HS-27A (cell line): ENCODE data around the gene SLC29A3.

Experiments used
- DNase-seq: peaks from one replicate; pipeline ENCODE4 v3.0.0-alpha.2; 2012; ENCODE audit warnings: low read depth, missing footprints

The SLC29A3 gene

GRCh38 chr10:71392791-71393781 is 74.0 kb downstream of the SLC29A3 start:
- no peak for DNase-seq

- no peak for DNase-seq
These were observed 74.9 kb downstream of the SLC29A3 start for GRCh38 chr10:71393841-71394475.

DNA sequence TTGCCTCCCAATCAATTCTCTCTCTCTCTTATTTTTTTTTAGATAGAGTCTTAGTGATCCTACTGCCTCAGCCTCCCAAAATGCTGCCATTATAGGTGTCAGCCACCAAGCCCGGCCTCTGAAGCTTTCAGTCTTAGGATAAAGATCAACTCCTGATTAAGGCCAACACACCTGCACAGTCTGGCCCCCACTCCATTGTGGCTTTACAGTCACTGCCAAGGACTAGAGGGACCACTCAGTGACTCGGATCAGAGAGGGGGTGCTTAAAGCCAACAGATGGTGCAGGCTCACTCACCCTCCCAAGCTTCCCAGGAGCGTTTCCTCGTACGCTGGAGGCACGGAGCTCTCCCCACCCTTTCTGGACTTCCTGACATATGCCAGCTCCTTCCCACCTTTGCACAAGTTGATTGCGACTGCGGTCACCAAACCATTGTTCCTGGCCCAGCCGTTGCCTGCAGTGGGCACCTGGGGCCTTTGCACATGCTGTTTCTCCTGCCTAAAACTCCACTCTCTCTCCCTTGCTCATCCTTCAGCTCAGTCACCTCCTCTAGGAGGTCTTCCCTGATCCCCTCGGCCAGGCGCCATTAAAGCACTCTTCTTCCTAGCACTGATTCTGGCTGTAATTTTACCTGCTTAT is 76.0 kb downstream of the SLC29A3 start:
- DNase-seq, result no peak

DNA sequence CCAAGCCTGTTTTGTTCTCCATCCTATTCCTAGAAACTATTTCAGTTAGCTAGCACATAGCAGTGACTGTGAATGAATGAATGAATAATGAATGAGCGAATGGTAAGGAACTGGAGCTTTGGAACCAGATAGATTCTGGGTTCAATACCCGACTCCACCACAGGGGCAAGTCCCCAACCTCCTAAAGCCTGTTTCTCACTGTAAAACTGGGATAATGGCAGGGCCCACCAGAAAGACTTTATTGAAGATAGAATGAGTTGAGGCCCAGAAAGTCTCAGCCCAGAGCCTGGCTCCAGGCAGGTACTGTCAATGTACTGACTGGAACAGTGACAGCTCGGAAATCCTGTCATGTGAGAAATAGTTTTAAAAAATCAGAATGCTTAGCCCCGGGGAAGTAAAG is 76.6 kb downstream of the SLC29A3 start:
- DNase-seq, result no peak

DNA sequence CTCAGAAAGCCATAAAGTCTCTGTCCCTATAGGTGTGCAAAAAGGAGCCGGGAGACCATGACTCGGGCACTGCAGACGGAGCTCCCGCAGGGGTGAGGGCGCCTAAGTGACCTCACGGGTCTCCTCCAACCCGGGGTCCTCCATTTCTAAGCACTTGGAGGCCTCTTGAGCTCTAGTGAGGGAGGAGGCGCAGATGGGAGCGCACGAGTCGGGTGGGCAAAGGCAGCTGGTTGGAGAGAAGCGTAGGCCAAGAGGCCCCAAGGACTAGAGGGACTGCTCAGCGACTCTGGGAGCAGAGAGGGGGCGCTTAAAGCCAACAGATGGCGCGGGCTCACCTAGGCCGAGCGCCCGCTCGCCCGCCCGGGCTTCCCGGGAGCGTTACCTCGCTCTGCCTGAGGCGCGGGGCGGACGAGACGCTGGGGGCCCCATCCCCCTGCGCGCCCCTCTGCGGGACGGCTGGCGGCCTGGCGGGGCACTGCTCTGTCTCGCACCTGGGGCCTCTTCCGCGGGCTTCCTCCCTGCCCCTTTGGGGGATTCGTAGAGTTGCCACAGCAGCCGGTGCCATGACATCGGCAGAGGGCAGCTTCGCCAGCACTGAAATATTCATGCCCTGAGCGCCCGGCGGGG is 77.1 kb downstream of the SLC29A3 start:
- DNase-seq, result no peak

- no peak for DNase-seq
These were observed 77.7 kb downstream of the SLC29A3 start, which contains the start of gene CDH23 for GRCh38 chr10:71396711-71397295. Gene CDH23 (plus strand): TSS chr10:71396920. CDS start chr10:71439832, 42,912 bp downstream.

GRCh38 chr10:71397296-71398212 is 78.5 kb downstream of the SLC29A3 start:
- DNase-seq, result no peak

DNA sequence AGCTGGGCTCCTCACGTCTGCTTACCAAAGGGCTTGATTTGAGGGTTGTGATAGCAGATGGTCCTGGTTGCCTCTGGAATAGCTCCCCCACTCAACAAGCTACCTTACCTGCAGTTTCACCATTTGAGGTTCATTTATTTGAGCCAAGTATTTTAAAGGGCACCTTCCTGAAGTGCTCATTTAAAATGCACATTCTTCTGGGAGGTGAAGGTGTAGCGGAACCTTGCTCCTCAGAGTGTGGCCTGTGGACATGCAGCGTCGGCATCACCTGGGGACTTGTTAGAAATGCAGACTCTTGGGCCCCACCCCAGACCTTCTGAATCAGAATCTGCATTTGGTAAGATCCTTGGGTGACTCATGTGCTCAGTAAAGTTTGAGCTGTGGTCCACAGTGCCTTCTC is 79.9 kb downstream of the SLC29A3 start:
- DNase-seq, result no peak

DNA sequence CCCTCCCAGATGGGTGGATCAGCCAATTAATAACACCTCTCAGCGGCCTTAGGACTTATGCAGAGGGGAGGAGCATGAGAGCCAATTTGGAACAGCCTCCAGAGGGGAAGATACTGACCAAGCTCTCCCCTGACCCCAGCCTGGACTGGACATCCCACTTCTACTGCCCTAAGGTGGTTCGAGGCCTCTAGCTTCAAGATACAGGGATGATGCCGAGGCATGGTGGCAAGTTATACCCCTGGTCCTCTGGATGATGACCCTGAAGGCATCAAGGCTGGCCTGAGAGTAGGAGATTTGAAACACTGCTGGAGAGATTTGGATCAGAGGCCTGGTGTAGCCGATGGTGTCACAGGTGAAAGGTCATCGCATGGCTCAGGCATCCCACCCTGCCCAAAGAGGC is 80.9 kb downstream of the SLC29A3 start:
- no peak for DNase-seq

DNA sequence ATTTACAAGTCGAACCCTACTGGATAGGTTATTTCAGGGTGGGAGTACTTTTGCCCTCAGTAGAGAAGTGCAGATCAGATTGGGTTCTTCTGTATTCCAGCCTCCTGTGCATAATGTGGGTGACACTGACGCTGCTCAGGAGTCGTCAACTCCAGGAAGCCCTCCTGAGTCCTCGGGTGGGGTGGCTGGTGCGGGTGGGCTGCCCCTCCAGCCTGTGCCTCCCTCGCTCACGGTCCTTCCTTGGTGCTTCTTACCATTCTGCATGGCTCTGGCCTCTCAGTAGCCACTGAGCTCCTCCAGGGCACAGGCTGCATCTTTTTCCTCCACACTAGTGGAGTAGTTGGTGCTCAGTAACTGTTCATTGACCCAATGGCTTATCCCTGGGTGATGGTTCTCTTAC is 82.0 kb downstream of the SLC29A3 start:
- DNase-seq, result no peak

DNA sequence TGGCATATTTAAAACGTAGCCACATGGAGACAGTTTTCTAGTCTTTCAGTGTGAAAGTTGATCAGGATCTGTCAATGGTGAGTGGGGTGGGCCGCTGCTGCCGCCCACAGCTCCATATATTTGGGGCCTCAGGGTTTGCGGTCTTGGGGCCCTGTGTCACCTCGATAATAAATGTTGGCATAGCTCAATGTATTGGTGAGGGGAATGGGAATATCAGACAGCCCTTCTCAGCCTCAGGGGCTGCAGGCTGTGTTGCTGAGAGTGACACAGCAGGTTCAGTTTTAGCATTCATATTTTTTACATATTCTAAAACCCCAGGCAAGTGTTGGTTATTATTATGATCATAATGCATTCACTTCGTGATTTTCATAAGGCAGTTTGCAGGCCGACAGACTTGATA is 82.9 kb downstream of the SLC29A3 start:
- DNase-seq, result no peak

GRCh38 chr10:71404503-71405295 is 85.6 kb downstream of the SLC29A3 start:
- DNase-seq, result no peak

DNA sequence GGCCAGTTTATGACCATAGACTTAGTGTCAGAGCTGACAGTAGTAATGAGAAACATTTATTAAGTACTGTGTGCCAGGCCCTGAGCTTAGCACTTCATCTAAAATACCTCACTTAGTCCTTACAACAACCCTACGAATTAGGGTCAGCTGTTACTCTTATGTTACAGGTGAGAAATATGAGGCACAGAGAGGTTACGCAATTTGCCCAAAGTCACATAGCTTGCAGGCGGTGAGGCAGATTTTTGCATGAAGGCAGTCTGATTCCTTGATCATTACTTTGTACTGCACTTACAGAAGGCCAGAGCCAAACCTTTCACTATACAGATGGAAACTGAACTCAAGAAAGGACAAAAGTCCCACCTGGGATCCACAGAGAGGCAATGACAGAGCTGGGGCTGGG is 87.8 kb downstream of the SLC29A3 start:
- no peak for DNase-seq

- no peak for DNase-seq
These were observed 89.6 kb downstream of the SLC29A3 start for GRCh38 chr10:71408436-71409225.

GRCh38 chr10:71409516-71410104 is 90.6 kb downstream of the SLC29A3 start:
- DNase-seq, result no peak
